Measurements from ENCODE around the gene ORAI2.
"Not testable (repeated sequence)": the region's sequence is repeated elsewhere in the genome, so short reads cannot be mapped to it uniquely, and the experiment has no call there.

The ORAI2 gene

GRCh38 chr7:102407910-102408309 is 25.5 kb upstream of the ORAI2 start:
- DNase-seq (ENCODE audit: low spot score) = no peak
- TF ChIP-seq CTCF (IDR thresholded peaks at IDR 0.05; ENCODE audit: poor library complexity, severe bottlenecking) = no peak
- no peaks in the 10 kb centered on the region for H3K9me3 ChIP-seq (ENCODE audit: severe bottlenecking)
- no peak overlapping the region for H3K27ac ChIP-seq (ENCODE audit: poor library complexity, severe bottlenecking)
- no peak for ATAC-seq (ENCODE audit: low read depth)
- H3K4me3 ChIP-seq (ENCODE audit: severe bottlenecking) = no peak overlapping the region
- H3K36me3 ChIP-seq (ENCODE audit: low read depth) = peaks cover 91% of the 10 kb centered on the region
- no peaks in the 10 kb centered on the region for H3K27me3 ChIP-seq (ENCODE audit: insufficient read depth, poor library complexity, severe bottlenecking)
- no peaks in the 10 kb centered on the region for H3K4me1 ChIP-seq (ENCODE audit: insufficient read depth, poor library complexity, severe bottlenecking)

GRCh38 chr7:102408530-102408929 is 24.8 kb upstream of the ORAI2 start:
- H3K36me3 ChIP-seq (ENCODE audit: low read depth) = peaks cover 91% of the 10 kb centered on the region
- not testable (repeated sequence) for H3K4me1 ChIP-seq (ENCODE audit: insufficient read depth, poor library complexity, severe bottlenecking); H3K9me3 ChIP-seq (ENCODE audit: severe bottlenecking); H3K27me3 ChIP-seq (ENCODE audit: insufficient read depth, poor library complexity, severe bottlenecking); DNase-seq (ENCODE audit: low spot score); H3K27ac ChIP-seq (ENCODE audit: poor library complexity, severe bottlenecking); H3K4me3 ChIP-seq (ENCODE audit: severe bottlenecking); ATAC-seq (ENCODE audit: low read depth)

GRCh38 chr7:102409340-102409739 is 24.0 kb upstream of the ORAI2 start:
- Histone ChIP-seq H3K27ac (ENCODE audit: poor library complexity, severe bottlenecking) (no peak overlapping the region), H3K36me3 (ENCODE audit: low read depth) (peaks cover 91% of the 10 kb centered on the region), H3K4me1 (ENCODE audit: insufficient read depth, poor library complexity, severe bottlenecking) (no peaks in the 10 kb centered on the region), H3K9me3 (ENCODE audit: severe bottlenecking) (no peaks in the 10 kb centered on the region), H3K27me3 (ENCODE audit: insufficient read depth, poor library complexity, severe bottlenecking) (no peaks in the 10 kb centered on the region), H3K4me3 (ENCODE audit: severe bottlenecking) (no peak overlapping the region)
- DNase-seq (ENCODE audit: low spot score) (no peak), ATAC-seq (ENCODE audit: low read depth) (no peak)
- no peak for TF ChIP-seq CTCF (IDR thresholded peaks at IDR 0.05; ENCODE audit: poor library complexity, severe bottlenecking)

- Histone ChIP-seq H3K4me1 (ENCODE audit: insufficient read depth, poor library complexity, severe bottlenecking) (no peaks in the 10 kb centered on the region), H3K27me3 (ENCODE audit: insufficient read depth, poor library complexity, severe bottlenecking) (no peaks in the 10 kb centered on the region), H3K27ac (ENCODE audit: poor library complexity, severe bottlenecking) (no peak overlapping the region), H3K4me3 (ENCODE audit: severe bottlenecking) (no peak overlapping the region), H3K36me3 (ENCODE audit: low read depth) (peaks cover 86% of the 10 kb centered on the region), H3K9me3 (ENCODE audit: severe bottlenecking) (no peaks in the 10 kb centered on the region)
- DNase-seq (ENCODE audit: low spot score) = no peak
- TF ChIP-seq CTCF (IDR thresholded peaks at IDR 0.05; ENCODE audit: poor library complexity, severe bottlenecking) = no peak
- no peak for ATAC-seq (ENCODE audit: low read depth)
These were observed 23.3 kb upstream of the ORAI2 start for GRCh38 chr7:102410123-102410522.

- ATAC-seq (ENCODE audit: low read depth) (no peak), DNase-seq (ENCODE audit: low spot score) (no peak)
- H3K27me3 ChIP-seq (ENCODE audit: insufficient read depth, poor library complexity, severe bottlenecking) = no peaks in the 10 kb centered on the region
- H3K27ac ChIP-seq (ENCODE audit: poor library complexity, severe bottlenecking) = no peak overlapping the region
- H3K4me3 ChIP-seq (ENCODE audit: severe bottlenecking) = no peak overlapping the region
- peaks cover 78% of the 10 kb centered on the region for H3K36me3 ChIP-seq (ENCODE audit: low read depth)
- TF ChIP-seq CTCF (IDR thresholded peaks at IDR 0.05; ENCODE audit: poor library complexity, severe bottlenecking) = no peak
- H3K4me1 ChIP-seq (ENCODE audit: insufficient read depth, poor library complexity, severe bottlenecking) = no peaks in the 10 kb centered on the region
- no peaks in the 10 kb centered on the region for H3K9me3 ChIP-seq (ENCODE audit: severe bottlenecking)
These were observed 22.5 kb upstream of the ORAI2 start for GRCh38 chr7:102410918-102411317.
